Thyroid gland (tissue), 4 donors: ENCODE results near the gene UTP15. TPM values are rescaled to one million over a fixed set of nuclear protein-coding genes. Genes with fewer than 3 reads are reported as not detected.

Source experiments
- DNase-seq, 2 donors: peaks; one replicate each; pipeline ENCODE4 v3.0.0-alpha.2; 2019
- H3K27ac ChIP-seq, 3 donors: fragments of 200-600 bp; sonication (generic); 1 replicate in 2 of 3; 2 replicates in 1 of 3; pipeline ENCODE4 v1.5.1; 2016 to 2019; ENCODE audit warnings: mild to moderate bottlenecking in 1 of 3, moderate library complexity in 1 of 3
- H3K27me3 ChIP-seq: fragments of 200-600 bp; sonication (generic); one replicate; pipeline ENCODE4 v1.5.1; 2019
- H3K36me3 ChIP-seq, 2 donors: fragments of 200-600 bp; sonication (generic); one replicate each; pipeline ENCODE4 v1.5.1; 2016 to 2019
- H3K4me1 ChIP-seq, 2 donors: fragments of 200-600 bp; sonication (generic); one replicate each; pipeline ENCODE4 v1.5.1; 2017 to 2019
- H3K4me3 ChIP-seq, 3 donors: fragments of 200-600 bp; sonication (generic); replicated peaks in 1 of 3; 1 replicate in 2 of 3; 2 replicates in 1 of 3; pipeline ENCODE4 v1.5.1; 2016; ENCODE audit warnings: mild to moderate bottlenecking in 1 of 3
- H3K9me3 ChIP-seq: fragments of 200-600 bp; sonication (generic); one replicate; pipeline ENCODE4 v1.5.1; 2017
- POLR2A ChIP-seq, 2 donors: fragments of 450-650 bp; IDR thresholded peaks; one replicate each; pipeline ENCODE4 v1.6.1; 2017; ENCODE audit warnings: antibody characterized with exemption in 2 of 2, mild to moderate bottlenecking in 2 of 2, moderate library complexity in 1 of 2
- WGBS, 2 donors: methylation state at CpG; one replicate each; pipeline ENCODE4 v1.1.5; 2017; 5-methylcytosine and 5-hydroxymethylcytosine counted together
- intact Hi-C: fragments of 100-400 bp; cut with DNase I; formaldehyde crosslinking; loops from one replicate; pipeline ENCODE4 v1.15.1; 2023
- total RNA-seq, 4 donors: library from RNA; depleted of rRNA; stranded (reverse); fragments of >200 nt; gene quantifications; one replicate each; pipeline ENCODE4 v1.2.3, GENCODE V29; 2016
- TF ChIP-seq, protein P1 (sequence below), 6 experiments: fragments of 200-600 bp in 3 of 6; fragments of 450-650 bp in 3 of 6; sonication (generic) in 3 of 6; IDR thresholded peaks; one replicate each; pipeline ENCODE4 v1.5.1; 2016 to 2019; ENCODE audit warnings: antibody characterized with exemption in 6 of 6, mild to moderate bottlenecking in 2 of 6, inconsistent platforms in 1 of 6, moderate library complexity in 1 of 6

UTP15 gene
- total RNA-seq, 4 donors from 2014 or later, result 20.6 to 35.1 (median 30.7) TPM

GRCh38 chr5:73626814-73627313 lies 61.3 kb downstream of the UTP15 start:
- no peak for DNase-seq
- TF ChIP-seq POLR2A (IDR thresholded peaks at IDR 0.05), result no peak
- TF ChIP-seq, protein P1, sequence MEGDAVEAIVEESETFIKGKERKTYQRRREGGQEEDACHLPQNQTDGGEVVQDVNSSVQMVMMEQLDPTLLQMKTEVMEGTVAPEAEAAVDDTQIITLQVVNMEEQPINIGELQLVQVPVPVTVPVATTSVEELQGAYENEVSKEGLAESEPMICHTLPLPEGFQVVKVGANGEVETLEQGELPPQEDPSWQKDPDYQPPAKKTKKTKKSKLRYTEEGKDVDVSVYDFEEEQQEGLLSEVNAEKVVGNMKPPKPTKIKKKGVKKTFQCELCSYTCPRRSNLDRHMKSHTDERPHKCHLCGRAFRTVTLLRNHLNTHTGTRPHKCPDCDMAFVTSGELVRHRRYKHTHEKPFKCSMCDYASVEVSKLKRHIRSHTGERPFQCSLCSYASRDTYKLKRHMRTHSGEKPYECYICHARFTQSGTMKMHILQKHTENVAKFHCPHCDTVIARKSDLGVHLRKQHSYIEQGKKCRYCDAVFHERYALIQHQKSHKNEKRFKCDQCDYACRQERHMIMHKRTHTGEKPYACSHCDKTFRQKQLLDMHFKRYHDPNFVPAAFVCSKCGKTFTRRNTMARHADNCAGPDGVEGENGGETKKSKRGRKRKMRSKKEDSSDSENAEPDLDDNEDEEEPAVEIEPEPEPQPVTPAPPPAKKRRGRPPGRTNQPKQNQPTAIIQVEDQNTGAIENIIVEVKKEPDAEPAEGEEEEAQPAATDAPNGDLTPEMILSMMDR (IDR thresholded peaks at IDR 0.05), result no peak

DNA sequence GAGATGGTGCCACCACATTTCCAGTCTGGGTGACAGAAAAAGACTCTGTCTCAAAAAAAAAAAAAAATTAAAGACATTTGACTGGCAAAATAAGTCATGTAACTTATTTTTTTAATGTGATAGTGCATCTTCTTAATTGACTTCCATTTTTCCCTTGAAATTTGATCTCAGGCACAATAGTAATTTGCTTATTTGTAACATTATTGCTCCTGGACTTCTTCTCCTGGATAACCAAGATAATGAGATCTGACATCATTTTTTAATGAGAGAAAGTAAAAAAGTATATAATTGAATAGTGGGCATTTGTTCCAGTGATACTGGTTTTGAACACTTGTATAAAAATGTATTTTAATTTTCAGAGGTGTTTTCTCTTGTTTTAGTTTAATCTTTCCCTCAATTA lies 63.9 kb downstream of the UTP15 start:
- intact Hi-C loops, result no loop called here
- DNase-seq, result no peak
- H3K4me3 ChIP-seq, result no peak overlapping the region

More at GRCh38 chr5:73626814-73627313, 61.3 kb downstream of the UTP15 start:
- intact Hi-C loops, result no loop called here
- Histone ChIP-seq H3K27ac (peak overlapping the region in 2 of 3 donors; percentile 91), H3K9me3 (no peaks in the 10 kb centered on the region), H3K4me1 (peaks cover 30 to 36% of the 10 kb centered on the region in 2 donors), H3K36me3 (no peaks in the 10 kb centered on the region), H3K4me3 (peak overlapping the region; percentile 66 to 81 (median 72)), H3K27me3 (no peaks in the 10 kb centered on the region)
- 69 to 83% methylated on average over 14 of the region's 14 CpGs for WGBS, 2 donors

DNA sequence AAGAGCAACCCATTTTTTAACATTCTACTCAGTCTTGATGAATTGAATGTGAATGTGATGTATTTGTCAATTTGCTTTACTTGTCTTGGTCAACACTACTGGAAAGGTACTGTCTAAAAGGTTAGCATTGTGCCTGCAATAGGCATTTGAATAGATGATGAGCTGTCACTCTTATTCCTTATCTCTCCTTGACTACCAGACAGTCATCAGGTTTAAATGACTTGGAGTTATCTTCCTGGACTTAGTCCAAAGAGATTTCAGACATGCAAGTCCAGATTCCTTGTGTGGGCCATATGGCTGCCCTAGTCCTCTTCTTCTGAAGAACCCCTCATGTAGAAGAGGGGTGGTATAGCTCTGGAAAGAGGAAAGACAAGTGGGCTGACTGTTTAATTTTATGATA lies 65.2 kb downstream of the UTP15 start:
- peaks cover 21 to 29% of the 10 kb centered on the region in 2 donors for H3K4me1 ChIP-seq
- no peak overlapping the region for H3K27ac ChIP-seq
- no peaks in the 10 kb centered on the region for H3K9me3 ChIP-seq
- H3K27me3 ChIP-seq, result no peaks in the 10 kb centered on the region
- H3K36me3 ChIP-seq, result no peaks in the 10 kb centered on the region
- TF ChIP-seq, protein P1 (IDR thresholded peaks at IDR 0.05), result no peak
- TF ChIP-seq POLR2A (IDR thresholded peaks at IDR 0.05), result no peak
- intact Hi-C loops, result no loop called here
- DNase-seq, result no peak
- no peak overlapping the region for H3K4me3 ChIP-seq

More for the DNA sequence above, 63.9 kb downstream of the UTP15 start:
- H3K4me1 ChIP-seq, result peaks cover 30 to 37% of the 10 kb centered on the region in 2 donors
- no peaks in the 10 kb centered on the region for H3K36me3 ChIP-seq
- H3K27me3 ChIP-seq, result no peaks in the 10 kb centered on the region
- no peaks in the 10 kb centered on the region for H3K9me3 ChIP-seq
- TF ChIP-seq, protein P1 (IDR thresholded peaks at IDR 0.05), result no peak
- no peak for TF ChIP-seq POLR2A (IDR thresholded peaks at IDR 0.05)
- H3K27ac ChIP-seq, result no peak overlapping the region

DNA sequence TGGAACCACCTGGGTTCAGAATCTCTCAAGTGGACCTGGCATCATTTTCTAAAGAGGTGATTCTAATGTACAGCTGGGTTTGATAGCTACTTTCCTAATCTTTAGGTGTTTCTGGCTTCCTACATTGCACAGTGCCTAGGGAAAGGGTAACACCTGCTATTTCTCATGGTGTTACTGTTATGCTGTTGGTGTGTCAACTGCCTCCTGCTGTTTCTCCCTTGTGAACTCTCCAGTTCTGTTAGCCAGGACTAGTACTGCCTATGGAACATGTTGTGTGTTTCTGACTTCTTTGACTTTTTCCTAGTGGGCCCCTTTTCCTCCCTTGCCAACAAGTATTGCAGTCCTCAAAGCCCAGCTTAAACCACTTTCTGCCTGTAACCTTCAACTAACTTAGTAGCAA lies 66.0 kb downstream of the UTP15 start:
- H3K4me1 ChIP-seq, result peaks cover 25 to 35% of the 10 kb centered on the region in 2 donors
- no peaks in the 10 kb centered on the region for H3K36me3 ChIP-seq
- TF ChIP-seq, protein P1 (IDR thresholded peaks at IDR 0.05), result no peak
- TF ChIP-seq POLR2A (IDR thresholded peaks at IDR 0.05), result no peak
- no peak overlapping the region for H3K4me3 ChIP-seq
- intact Hi-C loops, result no loop called here
- no peak for DNase-seq
- no peaks in the 10 kb centered on the region for H3K27me3 ChIP-seq
- no peak overlapping the region for H3K27ac ChIP-seq
- no peaks in the 10 kb centered on the region for H3K9me3 ChIP-seq

Other genes with a start within 250 kb of the UTP15 start
- gene FOXD1, start 117.0 kb upstream of the UTP15 start, total RNA-seq, result 1 to 10 TPM in 2 of 4 donors, under 1 TPM in 1, not detected in 1; 0.38 to 1.6 (median 1.2) TPM
- 100 to 1,000 TPM; 413 to 784 (median 546) TPM for gene BTF3, start 67.3 kb upstream of the UTP15 start, total RNA-seq
- gene ANKRA2, start 104 bp upstream of the UTP15 start, total RNA-seq, result 10 to 100 TPM; 43.1 to 82.1 (median 65.0) TPM
- 10 to 100 TPM; 43.6 to 58.8 (median 55.3) TPM for gene ARHGEF28, start 60.5 kb downstream of the UTP15 start, total RNA-seq